Measurements from ENCODE around the gene CRK.
"Not testable (repeated sequence)": the region's sequence is repeated elsewhere in the genome, so short reads cannot be mapped to it uniquely, and the experiment has no call there.

Gene CRK

DNA sequence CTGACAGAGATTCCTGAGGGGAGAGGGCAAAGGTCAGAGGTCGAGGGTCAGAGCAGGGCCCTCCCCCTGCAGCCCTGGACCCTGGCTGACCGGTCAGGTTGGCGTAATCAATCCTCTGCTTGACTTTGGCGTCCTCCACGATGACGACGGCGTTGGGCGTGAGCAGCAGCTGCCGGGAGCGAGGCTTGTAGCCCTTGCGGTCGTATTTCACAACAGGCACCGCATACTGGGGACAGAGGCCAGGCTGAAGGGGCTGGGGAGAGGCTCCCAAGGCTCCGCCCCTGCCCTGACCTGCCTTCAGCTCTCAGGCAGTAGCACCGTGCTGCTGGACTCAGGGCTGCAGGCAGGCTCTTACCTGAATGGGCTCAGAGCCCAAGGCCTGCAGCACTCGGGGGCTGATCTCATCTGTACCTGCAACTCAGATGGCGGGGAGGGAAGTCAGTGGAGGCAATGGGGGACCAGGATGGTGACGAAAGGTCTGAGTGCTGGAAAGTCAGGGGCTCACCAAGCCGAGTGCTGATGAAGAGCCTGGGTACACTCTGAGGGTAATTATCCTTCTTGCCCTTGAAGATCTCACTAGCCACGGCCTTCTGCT, 12.0 kb upstream of the CRK start:
- DNase-seq (ENCODE audit: low read depth in 2 of 2) = no peak

DNA sequence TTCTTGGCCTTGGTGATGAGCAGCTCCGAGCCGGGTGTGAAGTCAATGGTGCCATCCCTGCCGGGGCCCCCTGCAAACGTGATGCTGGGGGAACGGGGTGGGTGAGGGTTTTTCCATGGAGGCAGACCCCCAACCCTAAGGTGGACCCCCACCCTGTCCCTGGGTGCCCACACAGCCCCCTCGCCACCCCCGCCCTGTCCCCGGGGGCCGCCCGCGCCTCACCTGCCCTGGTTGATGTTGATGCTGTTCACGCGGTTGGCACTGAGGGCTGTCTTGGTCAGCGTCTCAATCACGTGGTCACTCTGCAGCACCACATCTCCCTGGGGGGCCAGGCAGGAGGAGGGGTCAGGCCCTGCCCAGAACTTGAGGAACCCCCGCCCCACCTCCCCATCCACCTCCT, 11.2 kb upstream of the CRK start:
- no peak for DNase-seq (ENCODE audit: low read depth in 2 of 2)

DNA sequence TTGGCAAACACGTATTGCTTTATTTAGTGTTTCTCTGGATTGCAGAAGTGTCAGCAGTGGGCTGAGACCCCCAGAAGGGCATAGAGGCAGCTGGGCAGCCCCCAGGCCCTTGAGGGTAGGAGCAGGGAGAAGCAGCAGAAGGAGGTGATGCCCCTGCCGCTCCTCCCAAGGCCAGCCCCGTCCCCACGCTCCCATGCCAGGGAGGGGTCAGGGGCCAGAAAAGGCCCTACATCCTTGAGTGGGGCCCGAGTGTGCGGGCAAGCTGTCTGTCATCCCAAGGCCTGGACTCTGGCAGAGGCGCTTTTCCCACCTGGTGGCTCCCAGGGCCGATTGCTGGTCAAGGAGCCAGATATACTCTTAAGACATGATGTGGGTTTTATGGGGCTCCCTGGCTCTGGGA, 8.2 kb upstream of the CRK start:
- DNase-seq (ENCODE audit: low read depth in 2 of 2) = no peak

GRCh38 chr17:1462164-1463112, 6.4 kb upstream of the CRK start:
- no peak for DNase-seq (ENCODE audit: low read depth in 2 of 2)

DNA sequence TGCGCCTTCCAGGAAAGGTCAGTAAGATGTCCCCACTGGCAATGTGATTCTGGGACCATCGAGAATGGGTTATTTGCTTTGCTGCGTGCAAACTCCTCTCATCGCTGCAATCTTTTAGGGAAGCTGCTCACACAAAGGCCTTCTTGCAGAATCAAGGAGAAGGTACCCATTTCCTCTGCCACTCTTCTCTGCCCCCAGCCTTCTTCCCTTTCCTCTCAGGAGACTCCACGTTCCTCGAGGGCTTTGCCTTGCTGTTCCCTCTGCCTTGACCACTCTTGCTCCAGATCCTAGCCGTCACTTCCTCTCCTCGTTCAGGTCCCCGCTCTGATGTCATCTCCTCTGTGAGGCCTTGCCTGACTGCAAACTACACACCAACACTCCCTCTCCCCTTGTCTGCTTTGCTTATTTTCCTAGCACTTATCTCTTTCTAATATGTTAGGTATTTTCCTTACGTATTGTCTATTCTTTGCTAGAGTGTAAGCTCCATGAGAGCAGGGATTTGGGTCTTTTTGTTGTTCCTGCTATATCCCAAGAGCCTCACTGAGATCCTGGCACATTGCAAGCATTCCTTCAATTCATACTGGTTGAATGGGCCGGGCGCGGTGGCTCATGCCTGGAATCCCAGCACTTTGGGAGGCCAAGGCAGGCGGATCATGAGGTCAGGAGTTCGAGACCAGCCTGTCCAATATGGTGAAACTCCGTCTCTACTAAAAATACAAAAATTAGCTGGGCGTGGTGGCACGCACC, 5.3 kb upstream of the CRK start:
- DNase-seq (ENCODE audit: low read depth in 2 of 2) = no peak

GRCh38 chr17:1460233-1460632, 4.2 kb upstream of the CRK start:
- no peak for DNase-seq (ENCODE audit: low read depth in 2 of 2)

DNA sequence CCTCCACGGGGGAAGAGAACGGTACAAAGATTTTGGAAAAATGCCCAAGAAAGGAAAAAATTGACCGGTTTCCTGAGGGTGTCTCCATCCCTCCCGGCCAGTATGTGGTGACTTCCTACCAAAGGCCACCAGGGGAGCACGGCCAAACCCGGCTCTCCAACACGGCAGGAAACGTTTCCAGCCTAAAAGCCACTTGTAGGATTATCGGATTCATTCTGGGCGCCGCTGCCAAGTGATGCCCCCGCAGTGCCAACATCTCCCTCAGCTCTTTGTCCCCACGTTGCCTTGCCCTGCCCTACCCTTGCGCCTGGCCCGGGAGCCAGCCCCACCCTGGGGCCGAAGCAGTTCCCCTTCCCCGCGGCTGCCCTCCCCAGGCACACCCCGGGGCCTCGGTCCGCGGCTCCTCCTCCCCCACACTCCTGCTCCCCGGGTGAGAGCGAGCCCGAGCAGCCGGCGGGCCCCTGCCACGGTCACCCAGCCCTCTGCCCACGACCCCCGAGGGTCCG, 688 bp downstream of the CRK start:
- no peak for DNase-seq (ENCODE audit: low read depth in 2 of 2)

GRCh38 chr17:1454541-1454940, 1.5 kb downstream of the CRK start:
- no peak for DNase-seq (ENCODE audit: low read depth in 2 of 2)

DNA sequence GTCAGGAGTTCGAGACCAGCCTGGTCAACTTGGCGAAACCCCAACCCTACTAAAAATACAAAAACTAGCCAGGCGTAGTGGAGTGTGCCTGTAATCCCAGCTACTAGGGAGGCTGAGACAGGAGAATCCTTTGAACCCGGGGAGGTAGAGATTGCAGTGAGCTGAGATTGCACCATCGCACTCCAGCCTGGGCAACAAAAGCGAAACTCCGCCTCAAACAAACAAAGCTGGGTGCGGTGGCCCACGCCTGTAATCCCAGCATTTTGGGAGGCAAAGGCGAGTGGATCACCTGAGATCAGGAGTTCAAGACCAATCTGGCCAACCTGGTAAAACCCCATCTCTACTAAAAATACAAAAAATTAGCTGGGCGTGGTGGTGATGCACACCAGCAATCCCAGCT, 2.3 kb downstream of the CRK start:
- DNase-seq (ENCODE audit: low read depth in 2 of 2) = not testable (repeated sequence)

DNA sequence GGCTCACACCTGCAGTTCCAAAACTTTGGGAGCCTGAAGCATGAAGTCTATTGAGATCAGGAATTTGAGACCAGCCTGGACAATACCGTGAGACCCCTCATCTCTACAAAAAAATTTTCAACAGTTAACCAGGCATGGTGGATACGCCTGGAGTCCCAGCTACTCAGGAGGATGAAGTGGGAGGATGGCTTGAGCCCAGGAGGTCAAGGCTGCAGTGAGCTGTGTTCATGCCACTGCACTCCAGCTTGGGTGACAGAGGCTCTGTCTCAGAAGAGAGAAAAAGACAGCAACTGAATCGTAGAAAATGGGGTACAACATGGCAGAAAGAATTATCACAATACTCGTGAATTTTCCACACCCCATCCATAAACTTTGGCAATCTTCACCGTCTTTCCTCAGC, 3.2 kb downstream of the CRK start:
- DNase-seq (ENCODE audit: low read depth in 2 of 2) = no peak

- DNase-seq (ENCODE audit: low read depth in 2 of 2) = not testable (repeated sequence)
Measured at GRCh38 chr17:1450261-1450660, 5.8 kb downstream of the CRK start.

DNA sequence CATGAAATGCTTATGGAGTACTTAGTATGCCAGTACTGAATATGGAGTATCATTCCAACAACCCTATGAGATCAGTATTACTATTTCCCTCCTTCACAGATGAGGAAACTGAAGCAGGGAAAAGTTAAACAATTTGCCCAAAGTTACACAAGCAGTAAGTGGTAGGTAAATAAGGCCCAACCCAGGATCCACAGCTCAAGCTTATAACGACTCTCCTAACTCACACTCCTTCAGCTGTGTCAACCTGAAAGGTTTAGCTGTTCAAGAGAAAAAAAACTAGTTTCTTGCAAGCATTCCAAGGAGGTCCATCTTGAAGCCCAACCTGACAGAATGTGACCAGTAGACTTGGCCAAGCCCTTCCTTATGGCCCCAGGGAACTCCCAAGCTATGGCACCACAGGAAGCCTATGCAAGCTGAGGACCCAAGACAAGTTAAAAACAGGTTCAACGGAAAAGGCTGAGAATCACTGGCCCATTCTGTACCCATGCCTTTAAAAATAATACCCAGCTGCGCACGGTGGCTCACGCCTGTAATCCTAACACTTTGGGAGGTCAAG, 6.5 kb downstream of the CRK start:
- no peak for DNase-seq (ENCODE audit: low read depth in 2 of 2)

DNA sequence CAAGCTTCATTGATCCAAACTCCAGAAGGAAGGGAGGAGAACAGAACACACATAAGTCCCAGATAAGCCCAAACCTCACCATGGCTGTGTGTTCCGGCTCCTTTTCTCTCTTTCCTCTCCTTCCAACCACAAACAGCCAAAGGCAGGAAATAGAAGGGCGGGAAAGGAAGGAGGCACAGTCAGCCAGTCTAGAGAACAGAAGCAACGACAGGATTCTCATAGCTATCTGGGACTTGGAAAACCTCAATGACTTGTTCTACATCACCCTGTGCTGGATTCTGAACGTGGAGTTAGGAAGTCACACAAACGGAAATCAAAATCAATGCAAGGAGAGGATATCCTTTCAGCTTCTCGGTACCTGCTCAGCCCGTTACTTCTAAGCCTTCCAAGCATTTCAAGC, 9.0 kb downstream of the CRK start:
- no peak for DNase-seq (ENCODE audit: low read depth in 2 of 2)

DNA sequence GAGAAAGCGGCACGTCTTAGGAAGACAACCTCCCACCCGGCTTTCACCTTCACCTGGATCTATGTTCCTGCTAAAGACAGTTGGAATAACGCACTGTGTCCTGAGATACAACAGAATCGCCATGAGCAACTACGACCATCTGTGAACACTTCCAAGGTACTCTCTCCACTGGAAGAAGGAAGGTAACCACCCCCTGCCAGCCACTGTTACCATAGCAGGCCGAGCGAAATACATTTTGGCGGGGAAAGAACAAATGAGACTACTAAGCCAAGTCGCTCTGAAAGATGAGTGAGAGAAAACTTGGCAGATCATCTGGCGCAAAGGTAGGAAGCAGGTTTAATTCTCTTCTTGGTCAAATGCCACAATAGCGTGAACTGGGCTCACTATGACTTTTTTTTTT, 9.8 kb downstream of the CRK start:
- DNase-seq (ENCODE audit: low read depth in 2 of 2) = no peak

GRCh38 chr17:1445695-1446094, 10.3 kb downstream of the CRK start:
- DNase-seq (ENCODE audit: low read depth in 2 of 2) = not testable (repeated sequence)

DNA sequence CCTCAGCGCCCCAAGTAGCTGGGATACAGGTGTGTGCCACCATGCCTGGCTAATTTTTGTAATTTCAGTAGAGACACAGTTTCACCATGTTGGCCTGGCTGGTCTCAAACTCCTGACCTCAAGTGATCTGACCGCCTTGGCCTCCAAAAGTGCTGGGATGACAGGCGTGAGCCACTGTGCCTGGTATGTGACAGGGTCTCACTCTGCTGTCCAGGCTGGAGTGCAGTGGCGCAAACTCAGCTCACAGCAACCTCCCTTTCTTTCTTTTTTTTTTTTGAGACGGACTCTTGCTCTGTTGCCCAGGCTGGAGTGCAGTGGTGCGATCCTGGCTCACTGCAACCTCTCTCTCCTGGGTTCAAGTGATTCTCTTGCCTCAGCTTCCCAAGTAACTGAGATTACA, 13.3 kb downstream of the CRK start:
- DNase-seq (ENCODE audit: low read depth in 2 of 2) = not testable (repeated sequence)

DNA sequence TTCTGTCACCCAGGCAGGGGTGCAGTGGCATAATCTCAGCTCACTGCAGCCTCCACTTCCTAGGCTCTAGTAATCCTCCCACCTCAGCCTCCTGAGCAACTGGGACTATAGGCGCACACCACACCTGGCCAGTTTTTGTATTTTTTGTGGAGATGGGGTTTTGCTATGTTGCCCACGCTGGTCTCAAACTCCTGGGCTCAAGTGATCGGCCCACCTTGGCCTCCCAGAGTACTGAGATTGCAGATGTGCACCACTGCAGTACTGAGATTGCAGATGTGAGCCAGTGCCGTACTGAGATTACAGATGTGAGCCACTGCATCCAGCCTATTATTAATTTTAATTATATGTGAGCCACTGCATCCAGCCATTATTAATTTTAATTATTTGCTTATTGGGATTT, 13.8 kb downstream of the CRK start:
- DNase-seq (ENCODE audit: low read depth in 2 of 2) = no peak

DNA sequence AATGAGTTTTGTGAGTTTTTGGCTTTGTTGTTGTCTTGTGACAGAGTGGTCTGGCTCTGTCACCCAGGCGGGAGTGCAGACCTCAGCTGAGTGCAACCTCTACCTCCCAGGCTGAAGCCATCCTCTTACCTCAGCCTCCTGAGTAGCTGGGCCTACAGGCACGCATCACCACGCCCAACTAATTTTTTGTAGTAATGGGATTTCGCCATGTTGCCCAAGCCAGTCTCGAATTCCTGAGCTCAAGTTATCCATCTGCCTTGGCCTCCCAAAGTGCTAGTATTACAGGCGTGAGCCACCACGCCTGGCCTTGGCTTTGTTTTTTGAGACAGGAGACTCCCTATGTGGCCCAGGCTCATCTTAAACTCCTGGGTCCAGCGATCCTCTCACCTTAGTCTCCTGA, 15.1 kb downstream of the CRK start:
- DNase-seq (ENCODE audit: low read depth in 2 of 2) = no peak

GRCh38 chr17:1438593-1439083, 17.4 kb downstream of the CRK start:
- no peak for DNase-seq (ENCODE audit: low read depth in 2 of 2)

DNA sequence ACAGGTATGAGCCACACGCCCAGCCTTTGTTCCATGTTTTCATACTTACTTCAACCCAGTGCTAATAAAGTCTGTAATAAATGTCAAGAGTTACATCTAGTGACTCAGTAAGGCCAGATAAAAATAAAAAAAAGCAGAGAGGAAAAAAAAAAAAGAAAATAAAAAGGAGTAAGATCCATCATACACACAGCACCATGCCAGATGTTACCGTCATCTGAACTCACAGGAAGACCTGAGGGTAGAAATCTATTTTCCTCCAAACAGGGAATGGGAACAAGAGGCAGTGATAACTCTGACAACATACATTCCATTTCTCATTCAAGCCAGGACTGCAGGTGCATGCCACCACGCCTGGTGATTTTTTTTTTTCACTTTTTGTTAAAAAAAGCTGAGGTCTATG, 20.7 kb downstream of the CRK start:
- no peak for DNase-seq (ENCODE audit: low read depth in 2 of 2)

DNA sequence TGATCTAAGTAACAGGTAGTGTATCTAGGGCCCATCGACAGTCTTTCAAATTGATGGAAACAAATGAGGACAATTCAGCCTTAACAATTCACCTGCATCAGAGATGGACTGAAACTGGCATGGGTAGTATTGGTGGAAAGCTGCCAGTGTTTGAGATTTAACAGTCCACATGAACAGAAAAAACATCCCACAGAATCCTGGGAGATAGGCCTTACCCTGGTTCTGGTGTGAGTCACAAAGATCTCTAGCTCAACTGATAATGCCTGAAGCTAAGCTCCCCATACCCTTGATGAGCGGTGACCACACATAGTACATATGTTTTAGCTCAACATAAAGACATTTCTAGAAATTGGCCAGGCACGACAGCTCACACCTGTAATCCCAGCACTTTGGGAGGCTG, 21.9 kb downstream of the CRK start:
- no peak for DNase-seq (ENCODE audit: low read depth in 2 of 2)

- DNase-seq (ENCODE audit: low read depth in 2 of 2) = no peak
Measured at GRCh38 chr17:1431631-1432104, 24.4 kb downstream of the CRK start.

Measured in stimulated activated CD4-positive, alpha-beta T cell treated with anti-CD3 and anti-CD28 coated beads, Interleukin-1b, Interleukin-23, amount 100 ng/mL, for 1 hour (primary cell).